Activated CD4-positive, alpha-beta T cell treated with anti-CD3 and anti-CD28 coated beads, Interleukin-2, Interleukin-6, amounts not matched to agents 100 ng/mL and 50 ng/mL, durations not matched to agents 16 hours and 8 hours (primary cell): ENCODE results near the gene VKORC1.
"Not testable (repeated sequence)": the region's sequence is repeated elsewhere in the genome, so short reads cannot be mapped to it uniquely, and the experiment has no call there.

Source experiments
- DNase-seq: peaks from one replicate; pipeline ENCODE4 v3.0.0-alpha.2; 2020

The VKORC1 gene

DNA sequence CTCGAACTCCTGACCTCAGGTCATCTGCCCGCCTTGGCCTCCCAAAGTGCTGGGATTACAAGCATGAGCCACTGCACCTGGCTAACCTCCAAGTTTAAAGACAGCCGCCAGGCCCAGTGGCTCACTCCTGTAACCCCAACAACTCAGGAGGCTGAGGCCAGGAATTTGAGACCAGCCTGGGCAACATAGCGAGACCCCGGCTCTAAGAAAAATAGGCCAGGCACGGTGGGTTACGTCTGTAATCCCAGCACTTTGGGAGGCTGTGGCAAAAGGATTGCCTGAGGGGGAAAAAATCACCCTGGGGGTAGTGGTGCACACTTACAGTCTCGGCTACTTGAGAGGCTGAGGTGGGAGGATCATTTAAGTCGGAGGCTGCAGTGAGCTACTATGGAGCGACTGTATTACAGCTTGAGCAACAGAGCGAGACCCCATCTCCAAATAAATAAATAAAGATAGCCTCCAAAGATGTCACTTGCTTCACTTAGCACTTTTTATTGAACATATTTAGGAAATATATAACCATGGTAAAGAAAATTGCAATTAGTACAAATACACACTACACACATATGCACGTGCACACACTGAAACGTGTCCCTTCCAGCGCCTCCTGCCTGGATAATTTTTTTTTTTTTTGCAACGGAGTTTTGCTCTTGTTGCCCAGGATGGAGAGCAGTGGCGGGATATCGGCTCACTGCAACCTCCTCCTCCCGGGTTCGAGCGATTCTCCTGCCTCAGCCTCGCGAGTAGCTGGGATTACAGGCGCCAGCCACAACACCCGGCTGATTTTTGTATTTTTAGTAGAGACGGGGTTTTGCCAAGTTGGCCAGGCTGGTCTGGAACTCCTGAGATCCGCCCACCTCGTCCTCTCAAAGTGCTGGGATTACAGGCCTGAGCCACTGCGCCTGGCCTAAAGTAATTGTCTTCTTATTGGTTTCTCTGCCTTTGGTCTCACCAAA is 12.2 kb upstream of the VKORC1 start:
- DNase-seq: no peak

DNA sequence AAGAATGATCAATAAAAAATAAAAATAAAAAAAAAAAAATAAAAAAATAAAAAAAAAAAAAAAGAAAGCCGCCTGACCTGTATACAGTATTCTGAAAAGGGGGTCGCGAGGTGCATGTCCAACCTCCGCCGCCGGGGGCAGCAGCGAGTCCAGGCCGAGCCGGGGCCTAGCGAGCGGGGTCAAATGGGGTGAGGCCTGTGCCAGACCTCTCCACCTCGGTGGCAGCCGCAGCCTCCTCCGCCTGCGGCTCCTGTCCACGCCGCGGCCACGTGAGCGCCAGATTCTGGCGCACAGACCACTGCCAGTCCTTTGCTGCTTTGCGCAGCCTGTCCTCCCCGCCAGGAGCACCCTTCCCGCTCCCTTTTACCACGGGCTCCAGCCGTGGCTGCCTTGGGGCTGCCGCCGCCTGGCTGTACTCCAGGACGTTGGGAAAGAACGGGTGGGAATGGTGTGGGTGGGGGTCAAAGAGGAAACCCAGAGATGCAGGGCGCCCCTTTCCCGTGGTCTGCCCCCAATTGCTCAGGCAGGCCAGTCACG is 11.1 kb upstream of the VKORC1 start:
- peak; percentile 90 for DNase-seq

DNA sequence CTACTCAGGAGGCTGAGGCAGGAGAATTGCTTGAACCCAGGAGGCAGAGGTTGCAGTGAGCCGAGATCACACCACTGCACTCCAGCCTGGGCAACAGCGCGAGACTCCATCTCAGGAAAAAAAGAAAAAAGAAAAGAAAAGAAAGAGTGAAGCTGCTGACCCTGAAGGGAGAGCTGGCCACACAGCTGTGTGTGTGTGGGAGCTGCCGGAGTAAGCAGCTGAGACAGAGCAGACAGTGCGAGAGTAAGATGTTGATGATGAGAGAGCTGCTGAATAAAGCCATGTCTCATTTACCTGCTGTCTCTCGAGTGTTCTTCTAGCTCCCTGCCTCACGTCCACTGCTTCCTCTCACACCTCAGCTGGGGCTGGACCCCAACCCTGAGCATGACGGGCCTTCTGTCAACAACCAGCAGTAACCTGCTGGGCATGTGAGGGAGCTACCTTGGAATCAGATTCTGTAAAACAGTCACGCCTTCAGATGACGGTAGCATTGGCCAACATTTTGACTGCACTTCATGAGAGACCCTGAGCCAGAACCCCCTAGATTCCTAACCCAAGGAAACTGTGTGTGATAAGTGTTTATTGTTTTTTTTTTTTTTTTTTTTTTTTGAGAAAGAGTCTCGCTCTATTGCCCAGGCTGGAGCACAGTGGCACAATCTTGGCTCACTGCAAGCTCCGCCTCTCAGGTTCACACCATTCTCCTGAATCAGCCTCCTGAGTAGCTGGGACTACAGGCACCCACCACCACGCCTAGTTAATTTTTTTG is 6.5 kb upstream of the VKORC1 start:
- not testable (repeated sequence) for DNase-seq

DNA sequence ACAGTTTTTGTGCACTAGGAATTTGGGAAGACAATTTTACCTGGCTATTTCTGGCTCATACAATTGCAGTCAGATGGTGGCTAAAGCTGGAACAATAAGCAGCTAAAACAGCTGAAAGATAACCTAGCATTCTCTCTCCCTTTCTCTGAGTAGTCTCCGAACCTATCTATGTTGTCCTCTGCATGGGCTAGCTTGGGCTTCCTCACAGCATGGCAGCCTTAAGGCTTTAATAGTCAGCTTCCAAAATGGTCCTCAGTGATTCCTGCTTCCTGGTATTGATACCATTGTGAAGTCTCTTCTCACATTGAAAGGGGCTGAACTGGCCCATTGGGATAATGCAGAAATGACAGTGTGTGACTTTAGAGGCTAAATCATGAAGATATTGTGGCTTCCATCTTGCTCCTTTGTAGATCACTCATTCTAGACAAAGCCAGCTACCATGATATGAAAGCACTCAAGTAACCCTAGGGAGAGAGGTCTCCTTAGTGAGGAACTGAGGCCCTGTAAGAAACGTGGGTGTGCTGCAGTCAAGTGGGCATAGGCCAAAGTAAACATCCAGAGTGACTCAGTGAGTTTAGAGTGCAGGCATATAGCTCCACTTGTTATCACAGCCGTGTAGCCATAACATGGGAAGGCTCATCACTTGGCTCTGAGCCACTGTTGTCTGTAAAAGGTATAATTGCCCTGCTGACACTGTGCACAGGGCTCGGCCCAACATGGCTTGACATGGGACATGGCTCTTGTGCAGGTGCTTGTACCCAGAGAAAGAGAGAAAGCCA is 5.5 kb upstream of the VKORC1 start:
- no peak for DNase-seq

DNA sequence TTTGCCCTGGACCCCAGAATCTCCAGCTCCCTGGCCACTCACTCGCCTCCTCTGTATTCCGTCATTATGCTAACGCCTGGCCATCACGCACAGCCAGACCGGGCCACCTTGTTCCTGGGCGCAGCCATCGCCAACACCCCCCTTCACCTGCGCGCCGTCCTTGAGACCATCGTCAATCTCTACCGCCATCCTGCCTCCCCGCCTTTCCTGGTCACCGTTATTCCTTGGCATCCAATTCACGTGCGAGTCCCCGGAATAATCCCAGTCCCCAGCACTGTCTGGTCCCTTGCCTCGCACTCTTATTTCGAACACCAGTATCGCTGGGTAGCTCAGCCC is 541 bp downstream of the VKORC1 start:
- DNase-seq: no peak

DNA sequence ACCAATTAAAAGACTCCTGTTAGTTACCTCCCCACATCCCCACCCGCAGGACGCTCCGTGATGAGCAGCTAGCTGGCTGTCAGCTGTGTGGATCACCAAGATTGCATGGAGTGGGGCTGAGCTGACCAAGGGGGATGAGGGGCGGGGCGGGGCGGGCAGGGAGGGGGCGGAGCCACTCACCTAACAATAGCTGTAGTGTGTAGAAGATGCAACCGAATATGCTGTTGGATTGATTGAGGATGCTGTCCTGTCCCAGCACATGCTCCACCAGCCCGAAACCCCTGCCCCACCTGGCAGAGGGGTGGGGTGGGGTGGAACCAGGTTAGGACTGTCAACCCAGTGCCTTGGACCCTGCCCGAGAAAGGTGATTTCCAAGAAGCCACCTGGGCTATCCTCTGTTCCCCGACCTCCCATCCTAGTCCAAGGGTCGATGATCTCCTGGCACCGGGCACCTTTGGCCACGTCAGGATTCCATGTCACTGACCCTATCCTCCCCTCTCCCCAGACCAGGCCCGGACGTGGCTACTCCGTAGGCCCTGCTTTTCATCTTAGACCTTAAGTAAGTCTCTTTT is 1.4 kb downstream of the VKORC1 start:
- DNase-seq: no peak

DNA sequence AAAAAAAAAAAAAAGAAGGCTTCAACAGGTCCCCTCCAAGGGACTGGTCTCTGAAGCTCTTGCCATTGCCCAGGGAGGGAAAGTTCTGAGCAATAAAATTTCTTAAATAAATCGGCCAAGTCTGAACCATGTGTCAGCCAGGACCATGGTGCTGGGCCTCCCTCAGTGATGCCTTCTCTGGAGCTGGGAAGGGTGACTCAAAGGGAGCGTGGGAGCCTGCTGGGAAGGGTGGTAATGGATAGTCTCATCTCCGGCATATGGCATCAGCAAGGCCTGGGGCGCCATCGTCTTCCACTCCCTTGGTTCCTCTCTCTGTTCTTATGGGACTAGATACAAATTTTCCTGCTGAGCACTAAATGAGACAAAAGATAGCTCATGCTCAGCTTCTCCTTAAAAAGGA is 2.3 kb downstream of the VKORC1 start:
- DNase-seq: no peak

DNA sequence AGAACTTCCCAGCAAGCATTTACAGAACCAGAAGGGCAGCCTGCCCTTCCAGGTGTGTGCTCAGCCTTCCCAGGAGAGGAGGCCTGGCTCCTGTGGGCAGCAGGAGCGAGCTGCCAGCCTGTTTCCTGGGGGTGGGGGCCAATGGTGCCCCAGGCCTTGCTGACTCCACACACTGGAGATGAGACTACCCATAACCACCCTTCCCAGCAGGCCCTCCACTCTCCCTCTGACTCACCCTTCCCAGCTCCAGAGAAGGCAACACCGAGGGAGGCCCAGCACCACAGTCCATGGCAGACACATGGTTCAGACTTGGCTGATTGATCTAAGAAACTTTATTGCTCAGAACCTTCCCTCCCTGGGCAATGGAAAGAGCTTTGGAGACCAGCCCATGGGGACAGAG is 4.1 kb downstream of the VKORC1 start:
- DNase-seq: no peak

DNA sequence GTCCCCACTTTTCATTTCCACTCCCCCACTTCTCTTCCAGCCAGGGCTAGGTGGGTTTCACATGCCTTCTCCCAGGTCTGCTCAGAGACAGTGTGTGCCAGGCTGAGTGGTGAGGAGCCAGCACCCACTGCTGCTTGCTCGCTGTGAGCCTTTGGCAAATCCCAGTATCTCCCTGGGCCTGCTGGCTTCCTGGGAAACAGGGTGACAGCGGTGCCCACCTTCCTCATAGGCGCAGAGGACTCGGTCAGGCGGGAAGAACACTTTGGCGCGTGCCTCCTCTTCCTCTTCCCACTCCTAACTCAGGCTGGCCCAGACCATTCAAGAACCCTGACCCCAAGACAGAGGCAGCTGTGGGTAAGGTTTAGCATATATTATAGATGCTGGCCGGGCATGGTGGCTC is 5.4 kb downstream of the VKORC1 start:
- no peak for DNase-seq

DNA sequence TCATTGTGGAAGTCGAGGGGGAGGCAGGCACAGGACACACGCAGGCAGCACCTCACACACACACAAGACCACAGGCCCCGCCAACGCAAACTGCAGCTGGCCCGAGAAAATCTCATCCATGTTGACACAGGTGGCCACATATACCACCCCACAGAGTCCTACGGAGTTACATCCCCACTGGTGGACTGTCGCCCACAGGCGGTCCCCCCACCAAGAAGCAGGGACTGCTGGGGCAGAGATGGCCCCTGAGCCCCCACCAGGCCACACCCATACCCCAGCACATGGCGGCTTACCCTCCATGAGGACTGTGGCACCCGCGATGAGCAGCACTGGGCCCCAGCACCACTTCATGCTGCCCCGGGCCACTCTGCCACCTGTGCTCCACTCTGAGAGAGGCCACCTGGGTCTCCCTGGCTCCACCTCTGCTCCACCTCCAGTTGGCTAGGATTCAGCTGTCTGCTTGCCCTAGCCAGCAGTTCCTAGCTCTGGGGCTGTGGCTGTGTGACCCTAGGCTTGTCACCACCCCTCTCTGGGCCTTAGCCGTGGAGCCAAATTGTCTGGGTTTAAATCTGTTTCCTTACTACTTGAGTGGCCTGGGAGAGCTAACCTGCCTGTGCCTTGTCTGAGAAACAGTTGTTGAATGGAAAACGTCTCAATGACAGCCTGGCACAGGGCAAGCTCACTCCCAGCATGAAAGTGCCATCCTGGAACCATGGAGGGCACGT is 6.0 kb downstream of the VKORC1 start, which contains the start of gene PRSS53:
PRSS53 (minus strand) TSS at position 485 of the 725 bp plus-strand sequence; CDS start at position 351, 134 bp downstream.
- no peak for DNase-seq

DNA sequence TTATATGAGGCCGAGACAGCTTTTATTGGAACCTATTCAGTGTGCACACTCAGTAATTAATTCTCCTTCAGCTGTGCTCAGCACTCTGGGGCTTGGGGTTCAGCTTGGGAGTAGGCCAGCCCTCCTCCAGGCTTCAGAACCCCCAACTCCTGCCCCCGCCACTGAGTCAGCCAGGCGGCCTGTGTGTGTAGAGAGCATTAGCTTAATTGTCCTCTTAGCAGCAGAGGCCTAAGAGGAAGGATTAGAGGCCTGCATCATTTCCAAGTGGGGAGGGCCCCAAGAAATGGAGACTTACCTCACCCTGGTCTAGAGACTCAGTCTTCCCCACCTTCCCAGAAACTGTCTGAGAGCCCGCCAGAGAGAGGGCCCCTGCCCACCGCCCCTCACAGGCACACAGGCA is 6.6 kb downstream of the VKORC1 start:
- DNase-seq: no peak

DNA sequence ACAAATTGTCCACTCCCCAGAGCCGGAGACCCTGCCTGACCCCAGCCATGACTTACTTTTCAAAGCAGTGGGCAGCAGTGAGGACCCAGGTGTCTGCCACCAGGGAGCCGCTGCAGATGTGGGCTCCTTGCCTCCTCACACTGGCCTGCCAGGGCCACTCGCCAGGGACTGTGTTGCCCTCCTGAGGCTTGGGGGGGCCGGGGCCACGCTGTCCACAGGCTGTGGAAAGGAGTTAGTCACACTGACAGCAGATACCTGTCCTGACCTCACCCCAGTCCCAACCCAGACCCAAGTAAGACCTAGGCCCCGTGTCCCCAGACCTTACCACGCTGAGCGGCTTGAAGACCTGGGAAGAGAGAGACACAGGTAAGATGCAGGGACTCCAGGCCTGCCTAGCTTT is 7.1 kb downstream of the VKORC1 start:
- no peak for DNase-seq

DNA sequence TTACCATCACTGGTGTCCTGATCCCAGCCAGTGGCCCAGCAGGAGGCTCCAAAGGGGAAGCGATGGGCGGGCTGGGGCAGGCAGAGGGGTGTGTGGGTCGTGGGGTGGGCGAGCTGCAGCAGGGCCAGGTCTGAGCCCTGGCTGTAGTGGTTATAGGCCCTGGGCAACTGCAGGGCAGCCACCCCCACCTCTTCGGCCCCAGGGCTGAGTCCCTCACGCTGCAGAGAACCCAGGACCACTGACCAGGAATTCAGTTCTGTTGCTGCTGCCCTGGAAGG is 8.0 kb downstream of the VKORC1 start:
- no peak for DNase-seq

DNA sequence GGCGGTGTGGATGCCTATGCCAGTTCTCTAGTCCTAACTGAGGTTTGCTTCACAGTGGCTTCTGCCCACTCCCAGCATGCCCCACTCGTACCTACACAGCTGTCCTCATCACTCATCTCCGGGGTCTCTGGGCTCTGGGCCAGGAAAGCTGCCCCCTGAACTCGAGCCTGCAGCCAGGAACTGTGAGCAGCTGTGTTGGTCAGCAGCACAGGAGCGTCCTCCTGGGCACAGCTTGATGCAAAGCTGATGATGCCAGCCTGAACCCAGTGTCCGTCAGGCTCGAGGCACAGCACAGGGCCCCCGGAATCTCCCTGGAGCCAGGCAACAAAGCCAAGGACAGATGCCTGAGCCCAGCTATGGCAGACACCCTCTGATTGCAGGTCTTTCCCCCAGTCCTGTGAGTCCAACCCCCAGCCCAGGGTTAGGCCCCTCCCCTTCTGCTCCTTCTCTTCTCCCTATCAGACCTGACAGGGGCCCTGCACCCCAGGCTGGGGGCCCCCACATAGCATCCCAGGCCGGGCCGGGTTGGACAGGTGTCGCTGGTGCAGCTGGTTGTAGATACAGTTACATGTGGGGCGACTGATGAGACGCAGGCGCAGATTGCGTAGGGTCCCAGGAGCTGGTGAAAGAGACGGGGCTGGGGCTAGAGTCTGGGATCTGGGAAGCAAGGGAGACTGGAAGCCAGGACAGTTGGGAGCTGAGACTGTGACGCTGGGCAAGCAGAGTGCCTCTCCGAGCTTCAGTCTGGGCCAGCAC is 8.5 kb downstream of the VKORC1 start:
- no peak for DNase-seq

DNA sequence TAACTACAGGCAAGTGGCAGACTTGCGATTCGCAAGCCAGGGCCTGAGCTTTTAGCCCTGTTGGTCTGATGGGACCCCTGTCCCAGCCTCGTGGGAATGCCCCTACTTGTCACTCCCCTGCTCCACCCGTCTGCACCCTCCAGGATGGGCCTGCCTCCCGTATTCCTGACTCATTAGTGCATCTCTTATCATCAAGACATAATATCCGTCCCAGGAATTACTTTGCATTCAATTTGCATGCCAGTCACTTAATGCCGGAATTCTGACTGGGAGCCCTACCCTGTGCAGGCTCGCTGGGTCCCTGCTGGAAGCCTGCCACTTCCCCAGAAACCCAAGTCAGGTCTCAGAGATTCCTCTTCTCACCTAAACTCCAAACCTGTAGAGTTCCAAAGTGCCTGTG is 9.2 kb downstream of the VKORC1 start:
- DNase-seq: no peak

DNA sequence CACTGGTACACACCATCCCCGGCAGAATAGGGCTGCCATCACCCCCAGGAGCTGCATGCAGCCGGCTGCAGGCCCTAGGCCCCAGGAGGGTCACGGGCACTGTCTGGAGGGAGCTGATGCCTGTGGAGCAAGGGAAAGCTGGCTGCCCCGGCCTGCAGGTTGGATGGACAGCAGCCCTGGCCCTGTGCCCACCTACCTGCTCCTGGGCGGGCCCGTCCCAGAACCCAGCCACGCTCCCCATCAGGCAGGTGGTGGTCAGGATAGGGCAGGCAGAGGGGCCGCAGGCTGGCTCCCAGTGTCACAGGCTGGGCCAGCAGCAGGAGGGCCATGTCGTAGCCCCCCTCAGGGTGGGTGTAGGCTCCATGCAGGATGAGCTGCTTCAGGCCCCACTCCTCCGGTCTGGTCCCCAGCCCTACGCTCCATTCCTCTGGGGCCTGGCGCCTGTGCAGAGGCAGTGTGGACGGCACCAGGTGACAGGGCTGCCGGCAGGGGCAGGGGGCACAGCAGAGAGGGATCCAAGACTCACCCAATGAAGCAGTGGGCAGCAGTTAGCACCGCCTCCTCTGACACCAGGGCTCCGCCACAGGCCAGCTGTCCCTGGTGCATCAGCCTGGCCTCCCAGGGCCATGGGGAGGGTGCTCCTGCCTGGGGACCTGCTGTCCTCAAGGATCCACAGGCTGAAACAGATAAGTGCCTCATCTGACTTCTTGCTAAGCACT is 9.9 kb downstream of the VKORC1 start:
- no peak for DNase-seq

DNA sequence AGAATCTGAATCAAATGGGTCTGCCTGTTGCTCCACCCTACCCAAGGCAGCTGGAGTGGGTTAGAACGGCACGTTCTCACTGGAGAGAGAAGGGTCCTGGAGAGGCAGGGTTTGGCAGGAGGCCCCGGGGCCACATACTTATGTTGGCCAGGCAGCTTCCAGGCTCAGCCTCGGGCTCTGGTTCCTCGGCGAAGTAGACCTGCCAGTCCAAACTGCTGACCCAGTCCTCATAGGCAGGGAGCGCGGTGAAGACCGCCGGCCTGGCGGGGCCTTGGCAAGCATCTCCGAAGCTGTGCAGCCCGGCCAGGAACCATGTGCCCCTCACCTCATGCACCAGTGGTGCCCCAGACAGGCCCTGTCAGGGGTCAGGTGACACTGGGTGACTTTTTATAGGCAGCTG is 10.6 kb downstream of the VKORC1 start:
- DNase-seq: no peak

DNA sequence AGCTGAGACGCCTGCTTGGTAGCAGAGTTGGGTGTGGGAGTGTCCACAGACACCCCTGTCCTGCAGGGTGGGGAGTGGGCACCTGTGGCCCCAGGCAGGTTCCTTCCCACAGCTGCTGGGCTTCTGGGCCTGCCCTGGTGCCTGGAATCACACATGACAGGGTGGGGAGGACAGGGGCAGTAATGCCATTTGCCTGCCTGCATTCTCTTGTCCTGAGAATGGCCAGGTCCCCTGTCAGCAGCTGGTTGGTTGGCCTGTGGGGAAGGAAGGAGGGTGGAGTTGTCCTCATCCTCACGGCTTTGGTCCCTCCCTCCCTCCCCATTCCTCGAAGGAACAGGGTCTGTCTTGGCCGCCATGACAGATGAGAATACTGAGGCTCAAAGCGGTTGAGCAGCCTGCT is 11.0 kb downstream of the VKORC1 start:
- DNase-seq: no peak

DNA sequence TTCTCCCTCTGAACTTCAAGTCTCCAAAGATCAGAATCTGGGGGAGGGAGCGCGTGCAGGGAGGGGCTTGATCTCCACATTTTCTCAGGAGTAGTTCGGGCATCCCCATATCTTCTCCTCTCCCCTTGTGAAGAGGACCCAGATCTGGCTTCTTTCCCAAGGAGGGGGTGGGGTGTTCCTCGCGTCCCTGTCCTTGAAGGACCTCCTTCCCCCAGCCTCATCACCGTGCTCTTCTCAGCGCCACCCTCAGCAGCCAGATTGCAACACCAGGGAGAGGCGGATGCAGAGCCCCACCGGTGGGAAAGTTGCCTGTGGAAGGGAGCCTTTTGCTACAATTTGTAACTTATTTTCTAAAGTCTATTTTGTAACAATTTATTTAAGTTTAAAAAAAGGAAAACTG is 11.5 kb downstream of the VKORC1 start:
- DNase-seq: no peak

DNA sequence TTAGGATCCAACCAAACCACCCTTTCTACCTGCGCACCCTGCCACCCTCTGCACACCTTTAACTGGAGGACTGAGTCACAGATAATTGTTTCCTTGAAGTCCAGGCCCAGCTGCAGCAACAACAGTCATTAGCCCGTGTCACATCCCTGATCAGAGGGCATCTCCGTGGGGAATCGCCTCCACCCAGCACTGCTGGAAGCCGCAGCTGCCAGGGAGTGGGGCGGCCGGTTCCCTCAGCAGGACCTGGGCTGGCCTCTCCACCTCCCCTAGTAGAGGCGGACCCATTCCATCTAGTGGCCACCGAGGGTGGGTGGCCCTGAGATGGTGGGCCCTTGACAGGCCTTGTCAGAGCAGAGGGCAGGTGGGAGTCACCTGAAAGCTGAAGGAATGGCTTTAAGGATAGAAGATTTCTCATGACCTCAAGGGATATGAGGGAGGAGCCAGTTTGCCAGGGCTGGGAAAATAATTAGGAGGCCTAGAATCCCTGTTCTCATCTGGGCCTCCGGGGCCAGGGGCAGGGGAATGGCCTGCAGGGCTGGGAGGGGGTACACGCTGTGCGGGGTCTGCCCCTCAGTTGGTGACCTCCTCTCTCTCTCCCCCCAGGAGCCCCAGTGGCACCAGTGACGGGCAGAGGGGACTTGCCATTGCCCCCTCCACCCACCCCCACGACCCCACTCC is 12.1 kb downstream of the VKORC1 start:
- no peak for DNase-seq
